H9 (cell line): ENCODE measurements around the gene ANKRD2. TPM values are rescaled to one million over a fixed set of nuclear protein-coding genes. Genes with fewer than 3 reads are reported as not detected.

ENCODE experiments used
- DNase-seq: peaks from one replicate; pipeline ENCODE4 v3.0.0-alpha.2; 2017
- H2AFZ ChIP-seq: one replicate; pipeline ENCODE4 v1.6.1; 2013; ENCODE audit warnings: mild to moderate bottlenecking, low read length, control low read depth, moderate library complexity
- H2AK5ac ChIP-seq: 2 replicates; pipeline ENCODE4 v1.6.1; 2013; ENCODE audit warnings: low read length, control low read depth, mixed read lengths; ENCODE audit not compliant: insufficient read length
- H2BK120ac ChIP-seq: one replicate; pipeline ENCODE4 v1.6.1; 2013; ENCODE audit warnings: low read depth, mild to moderate bottlenecking, low read length, control low read depth, inconsistent platforms; ENCODE audit not compliant: poor library complexity, severe bottlenecking
- H2BK12ac ChIP-seq: 2 replicates; pipeline ENCODE4 v1.6.1; 2013; ENCODE audit warnings: low read length, control low read depth, mixed read lengths, low read depth; ENCODE audit not compliant: insufficient read length
- H2BK15ac ChIP-seq: 2 replicates; pipeline ENCODE4 v1.6.1; 2013; ENCODE audit warnings: low read depth, low read length, control low read depth
- H2BK20ac ChIP-seq: one replicate; pipeline ENCODE4 v1.6.1; 2013; ENCODE audit warnings: low read depth, mild to moderate bottlenecking, low read length, control low read depth, inconsistent platforms; ENCODE audit not compliant: poor library complexity, severe bottlenecking
- H2BK5ac ChIP-seq: 2 replicates; pipeline ENCODE4 v1.6.1; 2013; ENCODE audit warnings: low read length, control low read depth, mixed read lengths; ENCODE audit not compliant: insufficient read length
- H3K14ac ChIP-seq: 2 replicates; pipeline ENCODE4 v1.6.1; 2013; ENCODE audit warnings: low read length, control low read depth; ENCODE audit not compliant: insufficient read depth
- H3K18ac ChIP-seq: 2 replicates; pipeline ENCODE4 v1.6.1; 2013; ENCODE audit warnings: low read depth, mild to moderate bottlenecking, mixed read lengths, low read length, control low read depth; ENCODE audit not compliant: insufficient read length
- H3K23ac ChIP-seq: 2 replicates; pipeline ENCODE4 v1.6.1; 2013; ENCODE audit warnings: low read length, control low read depth, mixed read lengths, low read depth; ENCODE audit not compliant: insufficient read length
- H3K23me2 ChIP-seq: 2 replicates; pipeline ENCODE4 v1.6.1; 2013; ENCODE audit warnings: low read depth, mild to moderate bottlenecking, mixed read lengths, low read length, control low read depth; ENCODE audit not compliant: insufficient read length, poor library complexity, severe bottlenecking
- H3K27ac ChIP-seq: 2 replicates; pipeline ENCODE4 v1.5.1; 2013; ENCODE audit warnings: low read length, control low read depth, mixed read lengths, low read depth; ENCODE audit not compliant: insufficient read length
- H3K27me3 ChIP-seq: 2 replicates; pipeline ENCODE4 v1.6.1; 2013; ENCODE audit warnings: low read length, control low read depth, inconsistent platforms; ENCODE audit not compliant: insufficient read depth
- H3K4ac ChIP-seq: 2 replicates; pipeline ENCODE4 v1.6.1; 2013; ENCODE audit warnings: low read depth, mild to moderate bottlenecking, control low read depth, inconsistent platforms, low read length, moderate library complexity
- H3K4me1 ChIP-seq: 2 replicates; pipeline ENCODE4 v1.6.1; 2013; ENCODE audit warnings: low read length, control low read depth, inconsistent platforms; ENCODE audit not compliant: insufficient read depth
- H3K4me2 ChIP-seq: 2 replicates; pipeline ENCODE4 v1.6.1; 2013; ENCODE audit warnings: low read length, control low read depth, mixed read lengths; ENCODE audit not compliant: insufficient read length, insufficient read depth
- H3K56ac ChIP-seq: 2 replicates; pipeline ENCODE4 v1.6.1; 2013; ENCODE audit warnings: low read depth, mild to moderate bottlenecking, mixed read lengths, low read length, control low read depth; ENCODE audit not compliant: insufficient read length
- H3K79me1 ChIP-seq: 2 replicates; pipeline ENCODE4 v1.6.1; 2013; ENCODE audit warnings: low read depth, mild to moderate bottlenecking, moderate library complexity, low read length, control low read depth, inconsistent platforms; ENCODE audit not compliant: insufficient read depth, poor library complexity, severe bottlenecking
- H3K79me2 ChIP-seq: 2 replicates; pipeline ENCODE4 v1.6.1; 2013; ENCODE audit warnings: low read length, control low read depth, inconsistent platforms; ENCODE audit not compliant: insufficient read depth
- H3K9ac ChIP-seq: 2 replicates; pipeline ENCODE4 v1.6.1; 2013; ENCODE audit warnings: low read length, control low read depth, mixed read lengths; ENCODE audit not compliant: insufficient read length; ENCODE audit errors: extremely low read depth
- H3K9me3 ChIP-seq: one replicate; pipeline ENCODE4 v1.6.1; 2013; ENCODE audit warnings: low read depth, low read length, inconsistent platforms; ENCODE audit not compliant: control insufficient read depth
- H3T11ph ChIP-seq: one replicate; pipeline ENCODE4 v1.6.1; 2013; ENCODE audit warnings: mild to moderate bottlenecking, low read length, control low read depth, inconsistent platforms
- H4K20me1 ChIP-seq: one replicate; pipeline ENCODE4 v1.6.1; 2013; ENCODE audit not compliant: control insufficient read depth, insufficient read length, insufficient read depth
- H4K5ac ChIP-seq: 2 replicates; pipeline ENCODE4 v1.6.1; 2013; ENCODE audit warnings: low read depth, mild to moderate bottlenecking, mixed read lengths, low read length, control low read depth; ENCODE audit not compliant: insufficient read length
- H4K8ac ChIP-seq: replicated peaks from 2 replicates; pipeline ENCODE4 v1.6.1; 2013; ENCODE audit warnings: low read length, control low read depth, mixed read lengths, low read depth; ENCODE audit not compliant: insufficient read length
- H4K91ac ChIP-seq: 2 replicates; pipeline ENCODE4 v1.6.1; 2013; ENCODE audit warnings: low read depth, mild to moderate bottlenecking, moderate library complexity, mixed read lengths, low read length, control low read depth; ENCODE audit not compliant: insufficient read length
- H3K27ac Mint-ChIP-seq, 3 experiments: 2 replicates in 2 of 3; 3 replicates in 1 of 3; pipeline ENCODE4 v1.8.0; 2020 to 2021; ENCODE audit warnings: mixed read lengths in 3 of 3, mild to moderate bottlenecking in 1 of 3, moderate library complexity in 1 of 3
- H3K27me3 Mint-ChIP-seq: 2 replicates; pipeline ENCODE4 v1.8.0; 2021; ENCODE audit warnings: low read depth, mild to moderate bottlenecking, moderate library complexity, mixed read lengths
- H3K36me3 Mint-ChIP-seq, 3 experiments: 2 replicates in 2 of 3; 3 replicates in 1 of 3; pipeline ENCODE4 v1.8.0; 2020 to 2021; ENCODE audit warnings: low read depth in 3 of 3, mixed read lengths in 3 of 3; ENCODE audit not compliant: insufficient read depth in 1 of 3
- H3K4me1 Mint-ChIP-seq, 2 experiments: 2 replicates each; pipeline ENCODE4 v1.8.0; 2020; ENCODE audit warnings: mixed read lengths in 2 of 2
- H3K4me3 Mint-ChIP-seq, 2 experiments: 2 replicates in 1 of 2; 3 replicates in 1 of 2; pipeline ENCODE4 v1.8.0; 2020 to 2021; ENCODE audit warnings: mild to moderate bottlenecking in 2 of 2, mixed read lengths in 2 of 2, moderate library complexity in 1 of 2
- H3K9me3 Mint-ChIP-seq, 2 experiments: 2 replicates in 1 of 2; 3 replicates in 1 of 2; pipeline ENCODE4 v1.8.0; 2020; ENCODE audit warnings: mild to moderate bottlenecking in 2 of 2, mixed read lengths in 2 of 2, moderate library complexity in 1 of 2
- WGBS: extraction: QIAGEN DNeasy Blood & Tissue Kit; methylation state at CpG from one replicate; pipeline ENCODE4 v1.1.7; 2013; ENCODE audit warnings: missing lambda C conversion rate, low lambda C conversion rate, mixed read lengths; ENCODE audit not compliant: insufficient read length; ENCODE audit errors: extremely low coverage; 5-methylcytosine and 5-hydroxymethylcytosine counted together
- long read RNA-seq: library from polyadenylated mRNA; unstranded; transcript quantifications from one replicate; pipeline ENCODE4 v2.0.0, GENCODE V29; 2020
- total RNA-seq: library from RNA; stranded (reverse); gene quantifications from 2 replicates; pipeline ENCODE4 v1.2.1, GENCODE V29; 2021
- TF ChIP-seq, protein P1 (sequence below): fragments of 200-600 bp; sonication (generic); conservative IDR thresholded peaks from 3 replicates; pipeline ENCODE4 v1.8.0; 2021; ENCODE audit warnings: antibody characterized with exemption, mild to moderate bottlenecking

Gene ANKRD2
- total RNA-seq: not detected in 2 replicates
- long read RNA-seq: 0 reads

DNA sequence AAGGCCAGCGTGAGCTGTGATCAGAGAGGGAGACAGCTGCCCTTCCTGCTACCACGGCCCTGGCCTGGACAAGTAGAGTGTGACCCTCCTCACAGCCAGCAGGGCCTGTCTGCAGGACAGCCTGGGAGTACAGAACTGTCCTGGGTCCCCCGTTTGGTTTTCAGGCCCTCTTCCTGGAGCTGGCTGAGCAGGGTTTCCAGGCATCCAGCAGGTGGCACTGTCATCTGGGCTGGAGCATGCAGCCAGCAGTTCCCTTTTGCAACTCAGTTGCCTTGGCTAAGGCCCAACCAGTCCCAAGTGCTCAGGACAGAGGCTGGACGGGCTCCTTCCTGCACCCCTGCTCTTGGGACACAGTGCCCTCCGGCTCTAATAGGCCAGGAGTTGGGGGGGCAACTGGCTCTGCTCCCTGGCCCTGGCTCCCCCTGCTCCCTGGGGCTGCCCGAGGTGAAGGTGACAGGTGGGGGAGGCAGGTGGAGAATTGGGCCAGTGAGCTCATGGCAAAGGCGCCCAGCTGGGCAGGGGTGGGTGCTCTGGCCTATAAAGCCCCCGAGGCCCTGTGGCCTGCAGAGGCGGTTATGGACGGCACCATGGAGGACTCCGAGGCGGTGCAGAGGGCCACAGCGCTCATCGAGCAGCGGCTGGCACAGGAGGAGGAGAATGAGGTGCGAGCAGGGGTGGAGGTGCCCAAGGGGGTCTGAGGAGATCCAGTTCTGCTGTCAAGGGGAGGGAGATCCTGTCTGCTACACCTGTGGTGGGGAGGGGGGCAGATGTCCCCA lies at the start of gene ANKRD2:
TSS of gene ANKRD2 (plus strand) at position 566 of the 776 bp plus-strand sequence. CDS start at position 576, 10 bp downstream.
- no peak within 1 kb of the TSS for H3K18ac ChIP-seq
- no peak within 1 kb of the TSS for H3K56ac ChIP-seq
- no peaks in the 10 kb centered on the region for H3K79me2 ChIP-seq
- H2BK15ac ChIP-seq: no peak within 1 kb of the TSS
- no peak within 1 kb of the TSS for H2BK12ac ChIP-seq
- no peaks in the 10 kb centered on the region for H3K23me2 ChIP-seq
- no peak within 1 kb of the TSS for H2BK5ac ChIP-seq
- Mint-ChIP-seq H3K9me3 (no peaks in the 10 kb centered on the region), H3K27me3 (no peaks in the 10 kb centered on the region), H3K27ac (peak within 1 kb of the TSS in 2 of 3 experiments; percentile 66 to 79; a peak in 3 of 7 replicates), H3K36me3 (peaks cover 0 to 12% (median 0%) of the 10 kb centered on the region in 3 experiments; a peak in 3 of 7 replicates), H3K4me1 (peaks cover 11 to 13% of the 10 kb centered on the region in 2 experiments), H3K4me3 (no peak within 1 kb of the TSS; a peak in 1 of 5 replicates)
- H3K27me3 ChIP-seq: no peaks in the 10 kb centered on the region
- H3K4me2 ChIP-seq: no peak within 1 kb of the TSS
- DNase-seq: peak; percentile 92
- no peak within 1 kb of the TSS for H3K4ac ChIP-seq
- WGBS: no CpG with 5 or more reads among the region's 16 CpGs
- H2AK5ac ChIP-seq: no peak within 1 kb of the TSS
- no peak within 1 kb of the TSS for H2BK20ac ChIP-seq
- no peak within 1 kb of the TSS for H2BK120ac ChIP-seq
- no peak within 1 kb of the TSS for H4K5ac ChIP-seq
- H3K9me3 ChIP-seq: no peaks in the 10 kb centered on the region
- no peak within 1 kb of the TSS for H3K9ac ChIP-seq
- H2AFZ ChIP-seq: no peak within 1 kb of the TSS
- H3K4me1 ChIP-seq: no peaks in the 10 kb centered on the region
- H3K23ac ChIP-seq: no peak within 1 kb of the TSS
- H3K79me1 ChIP-seq: no peaks in the 10 kb centered on the region
- H3T11ph ChIP-seq: no peak within 1 kb of the TSS
- H4K8ac ChIP-seq: no peak within 1 kb of the TSS
- no peak within 1 kb of the TSS for H3K27ac ChIP-seq
- TF ChIP-seq, protein P1, sequence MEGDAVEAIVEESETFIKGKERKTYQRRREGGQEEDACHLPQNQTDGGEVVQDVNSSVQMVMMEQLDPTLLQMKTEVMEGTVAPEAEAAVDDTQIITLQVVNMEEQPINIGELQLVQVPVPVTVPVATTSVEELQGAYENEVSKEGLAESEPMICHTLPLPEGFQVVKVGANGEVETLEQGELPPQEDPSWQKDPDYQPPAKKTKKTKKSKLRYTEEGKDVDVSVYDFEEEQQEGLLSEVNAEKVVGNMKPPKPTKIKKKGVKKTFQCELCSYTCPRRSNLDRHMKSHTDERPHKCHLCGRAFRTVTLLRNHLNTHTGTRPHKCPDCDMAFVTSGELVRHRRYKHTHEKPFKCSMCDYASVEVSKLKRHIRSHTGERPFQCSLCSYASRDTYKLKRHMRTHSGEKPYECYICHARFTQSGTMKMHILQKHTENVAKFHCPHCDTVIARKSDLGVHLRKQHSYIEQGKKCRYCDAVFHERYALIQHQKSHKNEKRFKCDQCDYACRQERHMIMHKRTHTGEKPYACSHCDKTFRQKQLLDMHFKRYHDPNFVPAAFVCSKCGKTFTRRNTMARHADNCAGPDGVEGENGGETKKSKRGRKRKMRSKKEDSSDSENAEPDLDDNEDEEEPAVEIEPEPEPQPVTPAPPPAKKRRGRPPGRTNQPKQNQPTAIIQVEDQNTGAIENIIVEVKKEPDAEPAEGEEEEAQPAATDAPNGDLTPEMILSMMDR: peak; percentile 93
- H4K20me1 ChIP-seq: no peaks in the 10 kb centered on the region
- no peak within 1 kb of the TSS; the same call in 1 of the 2 replicates for H3K14ac ChIP-seq
- H4K91ac ChIP-seq: no peak within 1 kb of the TSS
